Stimulated activated CD4-positive, alpha-beta T cell treated with anti-CD3 and anti-CD28 coated beads, Interleukin-15, amount 100 ng/mL, for 24 hours (primary cell): ENCODE data around the gene SEZ6L2.
A peak's percentile ranks its signal among the peaks of the same experiment; 100 is the strongest.
"Not testable (repeated sequence)": the region's sequence is repeated elsewhere in the genome, so short reads cannot be mapped to it uniquely, and the experiment has no call there.

Source experiments
- DNase-seq: peaks from one replicate; pipeline ENCODE4 v3.0.0-alpha.2; 2020

Gene SEZ6L2

DNA sequence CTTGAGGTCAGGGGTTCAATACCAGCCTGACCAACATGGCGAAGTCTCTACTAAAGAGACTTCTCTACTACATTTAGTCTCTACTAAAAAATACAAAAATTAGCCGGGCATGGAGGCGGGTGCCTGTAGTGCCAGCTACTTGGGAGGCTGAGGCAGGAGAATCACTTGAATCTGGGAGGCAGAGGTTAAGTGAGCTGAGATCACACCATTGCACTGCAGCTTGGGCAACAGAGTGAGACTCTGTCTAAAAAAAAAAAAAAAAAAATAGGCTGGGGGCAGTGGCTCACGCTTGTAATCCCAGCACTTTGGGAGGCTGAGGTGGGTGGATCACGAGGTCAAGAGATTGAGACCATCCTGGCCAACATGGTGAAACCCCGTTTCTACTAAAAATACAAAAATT is 10.5 kb upstream of the SEZ6L2 start:
- DNase-seq = not testable (repeated sequence)

GRCh38 chr16:29909391-29909790 is 10.0 kb upstream of the SEZ6L2 start:
- no peak for DNase-seq

- DNase-seq = no peak
Measured at GRCh38 chr16:29908719-29909220, 9.4 kb upstream of the SEZ6L2 start.

GRCh38 chr16:29907973-29908372 is 8.6 kb upstream of the SEZ6L2 start:
- no peak for DNase-seq

DNA sequence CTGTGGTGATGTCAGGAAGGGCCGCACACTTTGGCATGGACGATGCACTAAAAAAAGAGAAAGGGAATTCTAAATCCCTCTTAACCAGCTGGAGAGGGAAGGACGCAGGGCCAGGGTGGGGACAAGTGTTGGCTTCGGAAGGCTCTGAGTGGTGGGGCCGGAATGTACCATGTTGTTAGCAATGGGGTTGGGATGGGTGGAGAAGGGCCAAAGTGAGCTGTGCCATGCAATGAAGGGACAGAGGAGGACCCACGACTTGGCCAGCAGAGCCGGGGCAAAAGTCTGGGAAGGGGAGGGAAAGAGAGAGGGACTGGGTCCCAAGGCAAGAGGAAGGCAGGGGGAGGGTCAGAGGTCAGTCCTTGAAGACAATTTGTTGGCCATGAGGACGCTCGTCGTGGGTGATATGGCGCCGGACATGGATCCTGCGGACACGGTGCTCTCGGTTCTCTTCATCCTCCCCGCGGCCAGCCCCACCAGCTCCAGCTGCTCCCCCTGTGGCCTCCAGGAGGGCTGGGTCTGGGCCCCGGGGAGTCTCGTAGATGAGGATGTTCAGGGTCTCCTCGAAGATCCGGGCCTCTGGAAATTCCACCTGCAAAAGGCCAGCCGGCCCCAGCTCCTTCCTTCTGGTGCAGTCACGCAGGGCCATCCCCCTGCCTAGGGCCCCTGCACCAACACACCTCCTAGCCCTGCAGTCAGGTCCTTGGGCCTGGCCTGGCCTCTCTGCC is 7.3 kb upstream of the SEZ6L2 start:
- DNase-seq = no peak

DNA sequence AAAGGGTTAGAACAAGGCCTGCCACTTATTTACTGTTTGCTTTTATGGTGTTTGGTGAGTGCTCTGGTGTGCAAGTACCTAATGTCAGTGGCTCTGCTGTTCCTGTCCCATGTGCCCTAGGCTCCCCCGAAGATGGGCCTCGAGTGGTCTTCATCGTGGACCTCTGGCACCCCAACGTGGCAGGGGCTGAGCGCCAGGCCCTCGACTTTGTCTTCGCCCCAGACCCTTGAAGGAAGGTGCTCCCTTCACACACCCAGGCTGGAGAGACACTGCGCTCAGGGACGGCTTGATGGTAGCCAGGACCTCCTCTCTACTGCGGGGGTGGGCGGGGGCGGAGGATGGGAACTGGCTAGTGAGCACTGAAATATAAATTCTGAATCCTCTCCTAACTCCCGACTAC is 6.3 kb upstream of the SEZ6L2 start:
- no peak for DNase-seq

- DNase-seq = no peak
Measured at GRCh38 chr16:29904947-29905346, 5.6 kb upstream of the SEZ6L2 start.

- DNase-seq = no peak
Measured at GRCh38 chr16:29903590-29903989, 4.2 kb upstream of the SEZ6L2 start.

DNA sequence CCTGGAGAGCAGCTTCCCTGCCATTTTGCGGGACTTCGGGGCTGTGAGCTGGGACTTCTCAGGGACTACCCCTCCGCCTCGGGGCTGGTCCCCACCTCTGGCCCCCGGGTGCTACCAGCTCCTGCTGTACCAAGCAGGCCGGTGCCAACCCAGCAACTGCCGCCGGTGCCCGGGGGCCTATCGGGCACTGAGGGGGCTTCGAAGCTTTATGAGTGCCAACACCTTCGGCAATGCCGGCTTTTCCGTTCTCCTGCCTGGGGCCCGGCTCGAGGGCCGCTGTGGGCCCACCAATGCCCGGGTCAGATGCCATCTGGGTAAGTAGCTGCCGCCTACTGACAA is 2.2 kb upstream of the SEZ6L2 start:
- no peak for DNase-seq

DNA sequence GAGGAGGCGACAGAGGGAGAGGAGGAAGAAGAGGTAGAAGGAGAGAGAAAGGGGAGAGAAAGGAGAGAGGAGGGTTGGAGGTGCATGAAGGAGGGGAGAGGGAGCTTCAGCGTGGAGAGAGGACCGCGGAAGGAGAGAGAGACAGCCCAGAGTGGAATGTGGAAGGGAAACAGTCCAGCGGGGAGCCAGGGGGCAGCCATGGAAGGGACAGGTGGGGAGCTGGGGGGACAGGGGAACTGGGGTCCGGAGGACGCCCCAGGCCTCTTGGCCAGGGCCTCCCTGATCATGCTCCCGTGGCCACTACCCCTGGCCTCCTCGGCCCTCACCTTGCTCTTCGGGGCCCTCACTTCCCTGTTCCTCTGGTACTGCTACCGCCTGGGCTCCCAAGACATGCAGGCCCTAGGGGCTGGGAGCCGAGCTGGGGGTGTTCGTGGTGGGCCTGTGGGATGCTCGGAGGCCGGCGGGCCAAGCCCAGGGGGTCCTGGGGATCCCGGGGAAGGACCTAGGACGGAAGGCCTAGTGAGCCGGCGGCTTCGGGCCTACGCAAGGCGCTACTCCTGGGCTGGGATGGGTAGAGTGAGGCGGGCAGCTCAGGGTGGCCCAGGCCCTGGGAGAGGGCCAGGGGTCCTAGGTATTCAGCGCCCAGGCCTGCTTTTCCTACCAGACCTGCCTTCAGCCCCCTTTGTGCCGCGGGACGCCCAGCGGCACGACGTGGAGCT is 1.7 kb upstream of the SEZ6L2 start:
- DNase-seq = no peak

GRCh38 chr16:29900102-29900887 is 945 bp upstream of the SEZ6L2 start, which contains the start of gene ASPHD1:
TSS of gene ASPHD1 (plus strand) at chr16:29900488. CDS start at chr16:29900972, 484 bp downstream.
- peak; percentile 80 for DNase-seq

DNA sequence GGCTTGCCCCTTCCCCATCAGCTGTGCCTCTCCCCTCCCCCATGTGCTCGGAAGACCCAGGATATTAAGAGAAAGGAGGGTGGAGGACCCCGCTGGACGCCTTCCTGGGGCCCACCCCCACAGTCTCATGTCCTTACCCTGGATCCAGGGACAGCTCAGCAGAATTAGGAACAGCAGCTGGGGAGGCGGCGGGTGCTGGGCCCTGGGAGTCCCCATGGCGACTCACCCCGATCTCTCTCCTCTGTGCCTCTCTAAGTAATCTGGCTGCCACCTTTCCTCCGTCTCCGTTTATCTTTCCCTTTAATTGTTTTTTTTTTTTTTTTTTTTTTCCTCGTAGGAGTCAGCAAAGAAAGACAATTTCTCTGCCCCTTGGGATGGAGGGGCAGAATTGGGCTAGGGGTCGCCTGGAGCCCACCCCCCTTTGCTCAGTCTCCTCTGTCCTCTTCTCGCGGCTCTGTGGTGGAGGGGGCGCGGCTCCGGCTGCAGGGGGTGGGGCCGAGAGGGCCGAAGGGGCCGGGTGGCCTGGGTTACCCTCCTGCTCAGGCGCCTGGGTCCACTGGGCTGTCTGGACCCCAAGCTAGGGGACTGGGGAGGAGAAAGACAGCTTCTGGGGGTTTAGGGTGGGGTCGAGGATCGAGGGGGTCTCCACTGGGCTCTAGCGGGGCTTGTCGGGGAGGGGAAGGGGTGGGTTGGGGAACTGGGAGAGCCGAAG is 390 bp downstream of the SEZ6L2 start:
- DNase-seq = no peak

GRCh38 chr16:29898135-29898803 is 1.1 kb downstream of the SEZ6L2 start:
- no peak for DNase-seq

DNA sequence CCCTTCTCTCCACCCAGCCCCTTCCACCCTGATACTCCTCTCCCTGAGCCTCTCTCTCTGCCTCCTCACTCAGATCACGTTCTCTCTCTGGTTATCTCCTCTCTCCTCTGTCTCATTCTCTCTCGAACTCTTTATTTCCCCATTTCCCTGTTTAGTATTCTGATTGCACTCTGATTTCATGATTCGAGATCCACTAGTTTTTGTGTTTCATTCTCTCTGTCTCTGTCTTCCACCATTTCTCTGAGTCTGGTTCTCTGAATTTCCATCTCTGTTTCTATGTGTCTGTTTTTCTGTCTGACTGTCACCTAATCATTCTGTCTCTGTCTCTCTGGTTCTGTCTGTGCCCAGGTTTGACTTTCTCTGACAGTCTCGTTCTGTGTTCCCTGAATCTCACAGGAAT is 2.0 kb downstream of the SEZ6L2 start:
- no peak for DNase-seq

DNA sequence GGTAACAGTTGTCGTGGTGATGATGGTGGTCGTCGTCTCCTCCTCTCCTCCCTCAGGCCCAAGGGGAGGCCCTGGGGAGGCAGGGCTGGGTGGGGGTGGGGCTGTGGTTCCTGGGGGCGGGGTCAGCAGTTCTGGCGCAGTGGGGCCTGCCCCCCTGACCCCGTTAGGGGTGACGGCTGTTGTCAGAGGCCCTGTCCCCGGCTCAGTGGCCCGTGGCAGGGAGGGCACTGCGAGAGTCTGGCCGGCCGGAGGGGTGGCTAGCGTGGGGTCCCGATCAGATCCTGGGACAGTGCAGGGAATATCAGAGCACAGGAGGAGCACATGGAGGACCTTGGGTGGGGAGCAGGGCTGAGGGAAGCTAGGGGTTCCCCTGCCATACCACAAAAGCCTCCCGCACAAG is 2.5 kb downstream of the SEZ6L2 start:
- no peak for DNase-seq

DNA sequence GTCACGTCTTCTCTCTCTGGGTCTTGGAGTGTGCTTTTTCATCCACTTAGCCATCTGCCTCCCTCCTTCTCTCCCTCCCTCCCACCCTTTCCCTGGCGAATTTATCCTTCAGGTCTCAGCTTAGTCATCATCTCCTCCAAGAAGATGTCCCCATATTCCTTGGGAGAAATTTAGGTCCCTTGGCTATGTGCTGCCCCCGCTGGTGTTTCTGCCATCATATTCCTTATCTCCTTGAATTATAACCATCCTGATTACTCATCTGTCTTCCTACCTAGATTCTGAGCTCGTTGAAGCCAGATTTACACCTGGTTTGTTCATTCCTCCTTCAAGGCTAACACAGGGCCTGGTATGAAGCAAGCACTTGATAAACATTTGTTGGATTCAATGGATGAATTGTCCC is 5.0 kb downstream of the SEZ6L2 start:
- DNase-seq = no peak

DNA sequence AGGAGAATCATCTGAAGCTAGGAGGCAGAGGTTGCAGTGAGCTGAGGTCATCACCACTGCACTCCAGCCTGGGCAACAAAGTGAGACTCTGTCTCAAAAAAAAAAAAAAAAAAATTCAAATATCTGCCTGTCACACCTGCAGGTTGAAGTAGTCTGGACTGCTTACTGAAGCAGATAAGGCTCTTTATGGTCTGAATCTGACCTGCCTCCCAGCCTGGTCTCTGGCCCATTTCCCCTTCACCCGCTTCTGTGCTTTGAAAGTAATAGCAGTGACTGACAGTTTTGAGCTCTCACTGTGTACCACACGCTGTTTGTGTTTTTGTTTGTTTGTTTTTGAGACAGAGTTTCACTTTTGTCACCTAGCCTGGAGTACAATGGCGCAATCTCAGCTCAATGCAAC is 5.8 kb downstream of the SEZ6L2 start:
- no peak for DNase-seq

- DNase-seq = no peak
Measured at GRCh38 chr16:29892458-29892813, 6.9 kb downstream of the SEZ6L2 start.

GRCh38 chr16:29891525-29892457 is 7.6 kb downstream of the SEZ6L2 start:
- DNase-seq = no peak

DNA sequence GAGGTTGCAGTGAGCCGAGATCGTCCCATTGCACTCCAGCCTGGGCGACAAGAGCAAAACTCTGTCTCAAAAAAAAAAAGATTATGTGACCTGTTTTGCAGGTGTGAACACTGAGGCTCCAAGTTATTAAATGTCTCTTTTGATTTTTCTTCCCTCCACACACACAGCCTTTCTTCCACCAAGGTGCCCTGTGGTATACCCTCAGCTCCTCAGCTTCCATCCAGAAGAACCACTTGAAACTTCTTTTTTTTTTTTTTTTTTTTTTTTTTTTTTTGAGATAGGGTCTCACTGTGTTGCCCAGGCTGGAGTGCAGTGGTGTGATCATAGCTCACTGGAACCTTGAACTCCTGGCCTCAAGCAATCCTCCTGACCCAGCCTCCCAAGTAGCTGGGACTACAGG is 10.0 kb downstream of the SEZ6L2 start:
- not testable (repeated sequence) for DNase-seq

- no peak for DNase-seq
Measured at GRCh38 chr16:29883987-29884386, 15.4 kb downstream of the SEZ6L2 start.
